ENCODE results near the gene DIAPH1.

DIAPH1 gene

GRCh38 chr5:141508440-141508797, 110.4 kb downstream of the DIAPH1 start:
- no peak for DNase-seq (ENCODE audit: low read depth in 1 of 2, low spot score in 1 of 2)

DNA sequence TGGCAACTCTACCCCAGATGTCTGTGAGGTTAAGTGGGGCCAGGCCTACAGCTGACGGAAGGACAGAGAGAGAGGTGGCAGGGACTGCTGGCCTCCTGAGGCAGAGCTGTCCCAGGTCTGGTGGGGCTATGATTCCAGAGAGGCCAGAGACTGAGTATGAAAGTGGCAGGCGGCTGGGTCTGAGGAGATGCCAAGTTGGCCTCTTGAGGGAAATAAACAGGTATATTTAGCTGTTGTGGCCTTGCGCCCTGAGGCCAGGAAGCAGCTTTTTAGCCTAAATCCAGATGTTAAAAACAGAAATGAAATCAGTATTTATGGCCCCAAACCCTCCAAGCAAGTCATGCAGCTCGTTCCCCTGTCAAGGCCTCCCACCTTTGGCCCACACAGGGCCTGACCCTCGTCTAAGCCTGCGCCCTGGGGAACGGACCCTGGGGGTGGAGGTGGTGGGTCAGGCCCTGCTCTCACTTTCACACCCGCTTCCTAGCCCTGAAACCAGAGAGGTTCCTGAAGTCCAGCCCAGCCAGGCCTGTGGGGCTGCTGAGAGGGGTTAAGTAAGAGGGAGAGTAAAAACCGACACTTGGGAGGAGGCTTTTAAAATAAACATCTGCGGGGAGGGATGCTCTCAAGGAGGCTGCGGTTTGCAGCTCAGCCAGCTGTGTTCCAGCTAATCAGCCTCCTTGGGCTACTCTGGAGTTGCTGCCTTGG, 111.3 kb downstream of the DIAPH1 start:
- DNase-seq (ENCODE audit: low read depth in 1 of 2, low spot score in 1 of 2), result no peak

- no peak for DNase-seq (ENCODE audit: low read depth in 1 of 2, low spot score in 1 of 2)
Observed at GRCh38 chr5:141506381-141507155, 112.2 kb downstream of the DIAPH1 start.

GRCh38 chr5:141504216-141504615, 114.6 kb downstream of the DIAPH1 start:
- DNase-seq (ENCODE audit: low read depth in 1 of 2, low spot score in 1 of 2), result no peak

DNA sequence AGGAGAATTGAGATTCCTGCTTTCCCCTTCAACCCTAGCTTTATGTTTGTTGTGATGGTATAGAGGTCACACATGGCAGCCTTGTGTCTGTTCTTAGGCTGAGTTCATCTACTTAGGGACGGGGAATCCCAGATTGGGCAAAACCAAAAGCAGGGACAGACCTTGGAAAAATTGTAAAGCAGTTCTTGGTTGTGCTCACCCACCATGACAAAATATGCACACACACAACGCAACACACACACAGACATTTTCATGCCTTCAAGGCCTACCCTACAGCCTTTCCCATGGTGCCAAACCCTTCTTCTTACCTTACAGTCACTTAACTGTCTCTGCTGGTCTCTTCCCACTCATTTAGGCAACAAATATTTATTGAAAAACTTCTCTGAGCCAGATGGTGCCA, 115.1 kb downstream of the DIAPH1 start:
- no peak for DNase-seq (ENCODE audit: low read depth in 1 of 2, low spot score in 1 of 2)

GRCh38 chr5:141501761-141502160, 117.0 kb downstream of the DIAPH1 start:
- no peak for DNase-seq (ENCODE audit: low read depth in 1 of 2, low spot score in 1 of 2)

DNA sequence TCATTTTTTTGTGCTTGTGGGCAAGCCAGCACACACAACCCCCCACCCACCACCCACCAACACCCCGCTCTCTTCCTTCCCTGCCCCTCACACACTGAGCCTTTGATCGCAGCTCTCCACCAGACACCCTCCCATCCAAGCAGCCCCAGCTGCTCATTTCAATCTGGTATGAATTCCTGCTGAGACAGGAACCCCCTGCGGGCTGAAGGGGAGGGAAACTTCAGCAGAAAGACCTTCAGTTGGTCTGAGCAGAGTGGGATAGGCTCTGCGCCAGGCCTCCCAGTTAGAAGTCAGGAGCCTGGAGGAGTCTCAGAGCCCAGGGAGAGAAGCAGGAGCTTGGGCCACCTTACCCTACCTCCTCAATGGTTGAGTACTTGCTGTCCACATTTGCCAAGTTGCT, 122.8 kb downstream of the DIAPH1 start:
- DNase-seq (ENCODE audit: low read depth in 1 of 2, low spot score in 1 of 2), result no peak

GRCh38 chr5:141495453-141495811, 123.4 kb downstream of the DIAPH1 start:
- no peak for DNase-seq (ENCODE audit: low read depth in 1 of 2, low spot score in 1 of 2)

- DNase-seq (ENCODE audit: low read depth in 1 of 2, low spot score in 1 of 2), result no peak
Observed at GRCh38 chr5:141494761-141495452, 123.9 kb downstream of the DIAPH1 start.

DNA sequence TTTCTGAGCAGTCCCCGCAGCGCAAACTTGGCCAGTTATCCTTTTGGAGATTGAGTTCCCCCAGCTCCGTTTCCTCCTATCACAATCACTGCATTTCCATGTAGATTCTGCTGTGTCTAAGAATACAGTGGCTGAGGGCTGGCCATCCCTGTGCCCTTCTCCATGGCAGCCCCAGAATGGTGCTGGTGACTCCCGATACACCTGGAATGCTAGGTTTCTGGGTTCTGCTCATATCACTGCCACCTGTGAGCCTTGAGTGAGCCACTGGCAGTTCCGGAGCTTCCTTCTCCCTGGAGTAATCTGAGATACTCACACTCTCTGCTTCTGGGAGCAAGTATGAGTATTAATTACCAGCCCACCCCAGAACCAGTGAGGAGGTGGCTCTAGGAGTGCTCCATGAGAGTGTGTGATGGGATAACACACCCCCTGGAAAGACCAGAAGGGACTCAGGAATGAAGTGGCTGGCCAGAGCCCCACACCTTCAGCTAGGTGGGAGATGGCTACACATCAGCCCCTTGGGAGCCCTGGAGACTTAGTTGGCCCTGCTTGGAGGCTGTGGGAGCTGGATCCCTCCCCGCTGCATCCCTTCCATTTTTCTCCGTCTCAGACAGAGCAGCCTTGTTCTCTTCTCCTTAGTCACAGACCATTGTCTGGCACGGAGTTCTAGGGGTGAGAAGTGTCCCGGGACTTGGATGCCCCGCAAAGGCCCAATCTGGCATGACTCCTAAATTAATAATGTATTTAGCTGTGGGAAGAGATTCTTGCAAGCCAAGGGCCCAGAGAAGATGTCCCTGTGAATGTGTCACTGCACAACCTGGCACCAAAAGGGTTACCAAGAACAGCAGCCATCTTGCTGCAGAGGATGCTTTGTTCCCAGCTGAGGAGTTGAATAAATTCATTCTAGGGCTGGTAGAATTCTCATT, 125.0 kb downstream of the DIAPH1 start:
- no peak for DNase-seq (ENCODE audit: low read depth in 1 of 2, low spot score in 1 of 2)

DNA sequence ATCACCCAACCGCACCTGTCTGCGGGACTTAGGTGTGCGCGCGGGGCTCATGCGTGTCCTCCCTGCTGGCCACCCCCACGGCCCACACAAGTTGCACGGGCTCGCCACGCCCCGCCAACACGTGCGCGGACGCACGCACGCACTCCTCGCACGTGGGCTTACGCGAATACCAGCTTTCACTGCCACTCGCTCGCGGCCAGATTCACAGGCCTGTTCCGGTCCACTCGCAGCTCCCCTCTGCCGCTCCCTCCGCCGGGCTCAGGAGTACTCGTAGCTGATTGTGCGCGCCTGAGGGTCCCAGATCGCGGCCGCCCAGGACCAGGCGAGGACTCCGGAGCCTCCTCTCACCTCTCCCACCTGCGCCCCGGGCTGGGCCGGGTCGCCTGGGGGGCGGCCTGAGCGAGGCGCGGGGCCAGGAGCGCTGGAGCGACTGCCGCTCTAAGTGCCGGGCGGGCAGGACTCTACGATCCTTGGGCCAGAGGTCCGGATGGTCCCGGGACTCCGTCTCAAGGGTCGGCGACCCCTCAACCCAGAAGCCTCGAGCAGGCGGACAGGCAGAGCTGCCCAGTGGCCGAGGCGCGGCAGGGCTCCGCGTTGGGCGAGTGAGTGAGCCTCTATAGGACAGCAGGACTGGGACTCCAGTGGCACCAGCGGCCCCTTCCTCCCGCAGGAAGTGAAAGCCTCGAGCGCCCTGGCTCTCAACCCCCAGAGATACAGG, 126.5 kb downstream of the DIAPH1 start:
- DNase-seq (ENCODE audit: low read depth in 1 of 2, low spot score in 1 of 2), result no peak

- DNase-seq (ENCODE audit: low read depth in 1 of 2, low spot score in 1 of 2), result no peak
Observed at GRCh38 chr5:141491323-141492167, 127.3 kb downstream of the DIAPH1 start.

DNA sequence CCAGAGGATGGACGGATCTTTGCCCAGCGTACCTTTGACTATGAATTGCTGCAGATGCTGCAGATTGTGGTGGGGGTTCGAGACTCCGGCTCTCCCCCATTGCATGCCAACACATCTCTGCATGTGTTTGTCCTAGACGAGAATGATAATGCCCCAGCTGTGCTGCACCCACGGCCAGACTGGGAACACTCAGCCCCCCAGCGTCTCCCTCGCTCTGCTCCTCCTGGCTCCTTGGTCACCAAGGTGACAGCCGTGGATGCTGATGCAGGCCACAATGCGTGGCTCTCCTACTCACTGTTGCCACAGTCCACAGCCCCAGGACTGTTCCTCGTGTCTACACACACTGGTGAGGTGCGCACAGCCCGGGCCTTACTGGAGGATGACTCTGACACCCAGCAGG, 128.0 kb downstream of the DIAPH1 start:
- DNase-seq (ENCODE audit: low read depth in 1 of 2, low spot score in 1 of 2), result no peak

- DNase-seq (ENCODE audit: low read depth in 1 of 2, low spot score in 1 of 2), result no peak
Observed at GRCh38 chr5:141490271-141490670, 128.5 kb downstream of the DIAPH1 start.

GRCh38 chr5:141489841-141490240, 129.0 kb downstream of the DIAPH1 start:
- DNase-seq (ENCODE audit: low read depth in 1 of 2, low spot score in 1 of 2), result no peak

DNA sequence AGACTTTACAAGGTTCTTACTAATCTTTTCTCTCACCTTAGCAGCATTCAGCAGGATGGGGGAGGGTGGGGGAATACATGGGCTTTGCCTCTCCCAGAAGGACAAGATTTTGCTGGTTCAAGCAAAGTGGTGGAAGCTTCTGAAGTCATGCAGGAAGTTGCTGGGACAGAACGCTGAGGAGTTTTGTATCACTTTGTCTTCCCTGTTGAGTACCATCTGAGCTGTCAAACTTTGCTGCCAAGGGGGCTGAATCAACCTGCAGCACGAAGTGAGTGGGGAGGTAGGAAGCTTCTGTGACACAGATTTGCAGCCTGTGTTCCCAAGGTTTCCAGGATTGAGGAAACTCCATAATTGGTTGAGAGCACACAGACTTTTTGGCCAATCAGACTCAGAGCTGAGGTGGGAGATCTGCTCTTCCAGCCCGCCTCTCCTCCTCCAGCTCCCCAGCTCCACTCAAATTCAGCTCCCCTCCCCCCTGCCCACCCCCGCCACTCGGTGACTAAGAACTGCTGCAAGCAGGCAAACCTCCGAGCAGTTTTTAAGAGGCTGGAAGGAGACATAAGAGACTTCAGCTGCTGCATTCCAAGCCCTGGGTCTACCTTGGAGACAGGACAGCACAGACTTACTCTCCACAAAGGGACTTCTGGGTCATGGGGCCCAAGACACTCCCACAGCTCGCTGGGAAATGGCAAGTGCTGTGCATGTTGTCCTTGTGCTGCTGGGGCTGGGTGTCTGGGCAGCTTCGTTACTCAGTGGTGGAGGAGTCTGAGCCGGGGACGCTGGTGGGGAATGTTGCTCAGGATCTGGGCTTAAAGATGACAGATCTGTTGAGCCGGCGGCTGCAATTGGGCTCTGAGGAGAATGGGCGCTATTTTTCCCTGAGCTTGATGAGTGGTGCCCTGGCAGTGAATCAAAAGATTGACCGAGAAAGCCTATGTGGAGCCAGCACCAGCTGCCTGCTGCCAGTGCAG, 129.9 kb downstream of the DIAPH1 start, which contains the start of gene PCDHGC5:
TSS of gene PCDHGC5 (plus strand) at position 491 of the 971 bp plus-strand sequence. CDS start at position 651, 160 bp downstream.
- DNase-seq (ENCODE audit: low read depth in 1 of 2, low spot score in 1 of 2), result no peak

DNA sequence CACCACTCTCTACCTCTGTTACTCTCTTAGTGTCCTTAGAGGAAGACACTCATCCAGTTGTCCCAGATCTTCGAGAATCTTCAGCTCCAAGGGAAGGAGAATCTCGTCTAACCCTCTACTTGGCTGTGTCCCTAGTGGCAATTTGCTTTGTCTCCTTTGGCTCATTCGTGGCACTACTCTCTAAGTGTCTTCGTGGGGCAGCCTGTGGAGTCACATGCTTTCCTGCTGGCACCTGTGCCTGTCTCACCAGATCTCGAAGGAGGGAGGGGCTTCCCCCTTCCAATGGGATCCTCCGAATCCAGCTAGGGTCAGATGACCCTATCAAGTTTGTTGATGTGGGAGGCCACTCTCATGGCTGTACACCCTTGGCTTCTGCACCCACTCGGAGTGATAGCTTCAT, 131.7 kb downstream of the DIAPH1 start:
- DNase-seq (ENCODE audit: low read depth in 1 of 2, low spot score in 1 of 2), result no peak

- no peak for DNase-seq (ENCODE audit: low read depth in 1 of 2, low spot score in 1 of 2)
Observed at GRCh38 chr5:141486091-141486490, 132.7 kb downstream of the DIAPH1 start.

Measured in activated T-helper 1 cell treated with anti-CD3 and anti-CD28 coated beads, Interleukin-2, amount 50 U/mL, for 16 hours (primary cell).